Suprapubic skin (tissue), 4 donors: Measurements from ENCODE around the gene CLDN11. TPM values are rescaled to one million over a fixed set of nuclear protein-coding genes. Genes with fewer than 3 reads are reported as not detected.
A peak's percentile ranks its signal among the peaks of the same experiment; 100 is the strongest.

Source experiments
- DNase-seq, 2 donors: peaks; one replicate each; pipeline ENCODE4 v3.0.0-alpha.2; 2019; ENCODE audit warnings: low spot score in 2 of 2
- H3K27ac ChIP-seq: fragments of 200-600 bp; sonication (generic); one replicate; pipeline ENCODE4 v1.5.1; 2019
- H3K27me3 ChIP-seq: fragments of 200-600 bp; sonication (generic); one replicate; pipeline ENCODE4 v1.5.1; 2019
- H3K36me3 ChIP-seq: fragments of 200-600 bp; sonication (generic); one replicate; pipeline ENCODE4 v1.5.1; 2019
- H3K4me1 ChIP-seq: fragments of 200-600 bp; sonication (generic); one replicate; pipeline ENCODE4 v1.5.1; 2019
- H3K4me3 ChIP-seq: fragments of 200-600 bp; sonication (generic); one replicate; pipeline ENCODE4 v1.5.1; 2019; ENCODE audit warnings: mild to moderate bottlenecking
- H3K9me3 ChIP-seq: fragments of 200-600 bp; sonication (generic); one replicate; pipeline ENCODE4 v1.5.1; 2019
- CTCF ChIP-seq, 2 donors: fragments of 200-600 bp in 1 of 2; fragments of 450-650 bp in 1 of 2; sonication (generic) in 1 of 2; IDR thresholded peaks; one replicate each; pipeline ENCODE4 v1.5.1; 2016 to 2019; ENCODE audit warnings: antibody characterized with exemption in 2 of 2, mild to moderate bottlenecking in 1 of 2, moderate library complexity in 1 of 2
- EP300 ChIP-seq: sonication (generic); formaldehyde crosslinking; IDR thresholded peaks from one replicate; pipeline ENCODE4 v1.6.1; 2017; ENCODE audit warnings: antibody characterized with exemption
- POLR2A ChIP-seq, 2 donors: fragments of 450-650 bp; IDR thresholded peaks; one replicate each; pipeline ENCODE4 v1.6.1; 2017; ENCODE audit warnings: antibody characterized with exemption in 2 of 2, mild to moderate bottlenecking in 2 of 2, moderate library complexity in 2 of 2
- POLR2AphosphoS5 ChIP-seq, 3 donors: sonication (generic); formaldehyde crosslinking; IDR thresholded peaks; one replicate each; pipeline ENCODE4 v1.6.1; 2017; ENCODE audit warnings: antibody characterized with exemption in 3 of 3
- WGBS: methylation state at CpG from one replicate; pipeline ENCODE4 v1.1.5; 2018; 5-methylcytosine and 5-hydroxymethylcytosine counted together
- total RNA-seq, 4 donors: library from RNA; depleted of rRNA; stranded (reverse); fragments of >200 nt; gene quantifications; one replicate each; pipeline ENCODE4 v1.1.0, GENCODE V29; 2016

Gene CLDN11
- total RNA-seq, 4 donors from 2014 or later = 2.1 to 6.4 (median 3.6) TPM

- TF ChIP-seq POLR2AphosphoS5 (IDR thresholded peaks at IDR 0.05) = no peak
- no peak for TF ChIP-seq CTCF (IDR thresholded peaks at IDR 0.05)
- no peak for TF ChIP-seq EP300
- no peak for TF ChIP-seq POLR2A (IDR thresholded peaks at IDR 0.05)
- Histone ChIP-seq H3K9me3 (no peaks in the 10 kb centered on the region), H3K4me1 (peaks cover 4% of the 10 kb centered on the region), H3K27me3 (no peaks in the 10 kb centered on the region), H3K4me3 (no peak overlapping the region), H3K36me3 (no peaks in the 10 kb centered on the region), H3K27ac (peak overlapping the region; percentile 3)
- DNase-seq = no peak
- 49% methylated on average over 5 of the region's 5 CpGs for WGBS
These were observed 50.7 kb downstream of the CLDN11 start for GRCh38 chr3:170469151-170470062.

- no peak for DNase-seq
- Histone ChIP-seq H3K4me3 (no peak overlapping the region), H3K4me1 (peaks cover 4% of the 10 kb centered on the region), H3K27ac (no peak overlapping the region), H3K9me3 (no peaks in the 10 kb centered on the region), H3K27me3 (no peaks in the 10 kb centered on the region), H3K36me3 (no peaks in the 10 kb centered on the region)
- 54% methylated on average over 9 of the region's 9 CpGs for WGBS
- TF ChIP-seq POLR2A (IDR thresholded peaks at IDR 0.05) = no peak
- no peak for TF ChIP-seq POLR2AphosphoS5 (IDR thresholded peaks at IDR 0.05)
- no peak for TF ChIP-seq CTCF (IDR thresholded peaks at IDR 0.05)
- no peak for TF ChIP-seq EP300
These were observed 51.7 kb downstream of the CLDN11 start for GRCh38 chr3:170470063-170471016.

DNA sequence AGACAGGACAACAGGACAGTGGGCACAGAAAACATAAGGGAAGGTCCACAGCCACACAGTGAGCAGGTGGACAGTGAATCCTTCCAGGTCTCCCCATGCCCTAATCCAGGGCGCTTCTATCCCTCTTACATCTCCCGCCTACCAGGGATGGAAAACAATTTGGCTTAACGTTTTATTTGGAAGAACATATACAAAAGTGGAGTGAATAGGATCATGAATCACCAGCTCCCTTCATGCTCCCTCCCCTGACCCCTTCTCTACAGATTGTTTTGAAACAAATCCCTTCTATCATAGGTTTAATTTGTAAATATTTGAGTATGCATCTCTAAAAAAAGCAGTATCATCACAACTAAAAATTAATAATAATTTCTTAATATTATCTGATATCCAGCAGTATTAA is 52.5 kb downstream of the CLDN11 start:
- DNase-seq = no peak
- Histone ChIP-seq H3K4me3 (no peak overlapping the region), H3K36me3 (no peaks in the 10 kb centered on the region), H3K27ac (no peak overlapping the region), H3K4me1 (peaks cover 4% of the 10 kb centered on the region), H3K9me3 (no peaks in the 10 kb centered on the region), H3K27me3 (no peaks in the 10 kb centered on the region)
- TF ChIP-seq EP300 (no peak), POLR2AphosphoS5 (IDR thresholded peaks at IDR 0.05) (no peak), POLR2A (IDR thresholded peaks at IDR 0.05) (no peak), CTCF (IDR thresholded peaks at IDR 0.05) (no peak)
- WGBS = 73% methylated on average over 3 of the region's 3 CpGs

GRCh38 chr3:170473358-170473757 is 54.7 kb downstream of the CLDN11 start:
- Histone ChIP-seq H3K4me3 (no peak overlapping the region), H3K9me3 (no peaks in the 10 kb centered on the region), H3K36me3 (no peaks in the 10 kb centered on the region), H3K27me3 (no peaks in the 10 kb centered on the region), H3K4me1 (peaks cover 4% of the 10 kb centered on the region), H3K27ac (no peak overlapping the region)
- DNase-seq = no peak
- TF ChIP-seq CTCF (IDR thresholded peaks at IDR 0.05) (no peak), EP300 (no peak), POLR2A (IDR thresholded peaks at IDR 0.05) (no peak), POLR2AphosphoS5 (IDR thresholded peaks at IDR 0.05) (no peak)
- WGBS = 62% methylated on average over 3 of the region's 3 CpGs
